BJ (cell line): ENCODE data around the gene SORCS2. TPM values are rescaled to one million over a fixed set of nuclear protein-coding genes. Genes with fewer than 3 reads are reported as not detected.

ENCODE experiments used
- CTCF ChIA-PET: fragments of 350-600 bp; formaldehyde crosslinking; extraction: SDS; loops from one replicate; lab custom pipeline; 2021; ENCODE audit warnings: antibody characterized with exemption, inconsistent platforms; lab: Yijun Ruan, JAX
- POLR2A ChIA-PET: fragments of 300-600 bp; sonication (Branson Sonifier 250); formaldehyde crosslinking; extraction: SDS; loops from one replicate; lab custom pipeline; 2021; ENCODE audit warnings: antibody characterized with exemption; lab: Charles Lee
- DNase-seq: peaks from one replicate; pipeline ENCODE4 v3.0.0-alpha.2; 2011; ENCODE audit warnings: low read depth
- H3K27me3 ChIP-seq: 2 replicates; pipeline ENCODE4 v1.6.0; 2011; ENCODE audit warnings: low read length; ENCODE audit not compliant: control insufficient read depth, insufficient read depth
- H3K36me3 ChIP-seq: 2 replicates; pipeline ENCODE4 v1.5.1; 2011; ENCODE audit warnings: low read length; ENCODE audit not compliant: control insufficient read depth, insufficient read depth
- H3K4me3 ChIP-seq: 2 replicates; pipeline ENCODE4 v1.5.1; 2011; ENCODE audit warnings: low read depth, mild to moderate bottlenecking, control low read depth, low read length
- polyA plus RNA-seq: library from polyadenylated mRNA; depleted of rRNA; stranded (reverse); fragments of >200 nt; gene quantifications from 2 replicates; pipeline ENCODE4 v1.2.3, GENCODE V29; 2011
- TF ChIP-seq, protein P1 (sequence below): IDR thresholded peaks from 2 replicates; pipeline ENCODE4 v1.5.1; 2011; ENCODE audit warnings: low read depth, mild to moderate bottlenecking, control low read depth, inconsistent platforms, low read length, moderate library complexity; ENCODE audit not compliant: insufficient read depth

SORCS2 gene
- polyA plus RNA-seq, 1 experiment: 0.63 TPM

DNA sequence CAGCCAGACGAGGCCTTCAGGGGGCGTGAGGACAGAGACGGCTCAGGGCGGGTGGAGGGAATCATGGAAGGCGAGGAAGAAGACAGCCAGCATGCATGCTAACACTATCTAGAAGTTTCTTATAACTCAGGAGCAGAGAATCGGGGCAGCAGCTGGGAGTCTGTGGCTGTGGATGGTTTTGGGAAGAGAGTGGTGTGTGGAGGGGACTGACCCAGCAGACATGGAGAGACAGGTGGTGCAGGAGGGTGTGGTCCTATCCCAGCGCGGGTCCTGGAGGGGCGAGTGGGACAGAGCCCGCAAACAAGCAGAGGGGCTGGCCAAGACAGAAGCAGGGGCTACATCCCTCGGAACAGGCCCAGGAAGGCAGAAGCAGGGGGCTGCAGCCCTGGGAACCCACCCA, 555.2 kb downstream of the SORCS2 start:
- ChIA-PET CTCF (interaction anchor here (1.5 kb wide), 1 partner anchor 14 kb away, joined by 3 read pairs; no protein-coding TSS in a partner anchor), POLR2A (no interaction called here)
- DNase-seq: no peak
- Histone ChIP-seq H3K36me3 (peaks cover 1% of the 10 kb centered on the region; the same call in 1 of the 2 replicates), H3K27me3 (no peaks in the 10 kb centered on the region), H3K4me3 (no peak overlapping the region)
- TF ChIP-seq, protein P1, sequence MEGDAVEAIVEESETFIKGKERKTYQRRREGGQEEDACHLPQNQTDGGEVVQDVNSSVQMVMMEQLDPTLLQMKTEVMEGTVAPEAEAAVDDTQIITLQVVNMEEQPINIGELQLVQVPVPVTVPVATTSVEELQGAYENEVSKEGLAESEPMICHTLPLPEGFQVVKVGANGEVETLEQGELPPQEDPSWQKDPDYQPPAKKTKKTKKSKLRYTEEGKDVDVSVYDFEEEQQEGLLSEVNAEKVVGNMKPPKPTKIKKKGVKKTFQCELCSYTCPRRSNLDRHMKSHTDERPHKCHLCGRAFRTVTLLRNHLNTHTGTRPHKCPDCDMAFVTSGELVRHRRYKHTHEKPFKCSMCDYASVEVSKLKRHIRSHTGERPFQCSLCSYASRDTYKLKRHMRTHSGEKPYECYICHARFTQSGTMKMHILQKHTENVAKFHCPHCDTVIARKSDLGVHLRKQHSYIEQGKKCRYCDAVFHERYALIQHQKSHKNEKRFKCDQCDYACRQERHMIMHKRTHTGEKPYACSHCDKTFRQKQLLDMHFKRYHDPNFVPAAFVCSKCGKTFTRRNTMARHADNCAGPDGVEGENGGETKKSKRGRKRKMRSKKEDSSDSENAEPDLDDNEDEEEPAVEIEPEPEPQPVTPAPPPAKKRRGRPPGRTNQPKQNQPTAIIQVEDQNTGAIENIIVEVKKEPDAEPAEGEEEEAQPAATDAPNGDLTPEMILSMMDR: no peak

DNA sequence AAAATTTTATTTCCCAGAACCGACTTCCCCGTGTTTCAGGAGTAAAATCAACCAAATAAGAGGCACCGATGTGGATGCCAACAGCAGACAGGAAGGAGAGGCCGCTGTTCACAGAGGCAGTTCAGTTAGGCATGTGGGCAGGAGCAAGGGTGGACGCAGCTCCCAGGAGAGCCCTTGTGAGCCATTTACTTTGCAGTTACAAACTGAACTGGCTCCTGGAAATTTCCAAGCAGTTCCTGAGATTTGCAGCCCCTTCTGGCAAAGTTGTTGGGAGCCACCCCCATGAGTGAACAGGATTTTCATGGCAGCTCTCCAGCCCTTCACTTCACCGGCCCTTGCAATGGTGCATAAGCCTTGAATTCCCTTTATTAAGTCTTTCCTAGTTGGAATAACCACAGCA, 558.2 kb downstream of the SORCS2 start:
- DNase-seq: no peak
- H3K36me3 ChIP-seq: peaks cover 4% of the 10 kb centered on the region
- no peak overlapping the region for H3K4me3 ChIP-seq
- TF ChIP-seq, protein P1: no peak
- H3K27me3 ChIP-seq: no peaks in the 10 kb centered on the region
- ChIA-PET POLR2A (no interaction called here), CTCF (interaction anchor here (0.7 to 1.4 kb wide), 2 partner anchors 11 to 19 kb away, joined by 3 read pairs; no protein-coding TSS in a partner anchor)

DNA sequence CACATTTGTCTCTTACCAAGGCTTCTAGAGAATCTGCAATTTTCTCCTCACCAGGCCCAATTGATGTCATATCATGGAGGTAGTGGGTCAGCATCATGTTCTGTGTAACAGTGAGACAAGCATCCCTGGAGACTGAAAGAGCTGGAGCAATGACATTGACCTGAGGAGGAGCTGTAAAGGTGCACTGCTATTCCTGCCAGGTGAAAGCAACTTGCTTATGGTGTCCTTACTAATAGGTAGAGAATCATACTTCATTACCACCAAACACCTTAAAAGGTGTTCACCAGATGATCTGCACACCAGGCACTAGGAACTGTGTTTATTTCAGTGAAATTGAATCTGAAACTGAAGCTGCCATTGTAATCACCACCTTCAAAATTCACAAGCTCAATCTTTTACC, 558.6 kb downstream of the SORCS2 start:
- Histone ChIP-seq H3K36me3 (peaks cover 4% of the 10 kb centered on the region), H3K27me3 (no peaks in the 10 kb centered on the region), H3K4me3 (no peak overlapping the region)
- DNase-seq: no peak
- TF ChIP-seq, protein P1: no peak
- ChIA-PET CTCF (interaction anchor here (0.7 to 1.4 kb wide), 2 partner anchors 10 to 20 kb away, joined by 3 read pairs; no protein-coding TSS in a partner anchor), POLR2A (no interaction called here)

DNA sequence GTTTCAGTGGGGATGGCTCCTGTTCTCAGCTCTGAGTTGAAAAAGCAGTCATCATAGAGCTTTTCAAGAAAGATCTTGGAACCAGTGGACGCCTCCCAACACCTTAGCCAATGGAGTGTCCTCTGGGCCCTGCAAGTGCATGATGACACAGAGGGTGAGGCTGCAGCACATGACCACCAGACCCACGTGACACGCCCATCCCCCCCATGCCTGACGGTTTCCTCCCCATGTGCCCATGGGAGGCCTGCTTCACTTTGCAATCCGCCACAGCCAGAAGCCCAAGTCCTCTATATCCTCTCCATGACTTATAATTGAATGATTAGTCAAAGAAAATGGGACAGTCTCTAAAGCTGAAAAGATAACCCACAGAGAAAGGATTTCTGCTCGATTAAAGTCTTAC, 560.3 kb downstream of the SORCS2 start:
- peaks cover 8% of the 10 kb centered on the region for H3K36me3 ChIP-seq
- TF ChIP-seq, protein P1: no peak
- no peak for DNase-seq
- no peaks in the 10 kb centered on the region for H3K27me3 ChIP-seq
- POLR2A ChIA-PET: no interaction called here
- CTCF ChIA-PET: interaction anchor here (0.9 to 2.2 kb wide), 2 partner anchors 8 to 9 kb away, joined by 3 to 8 read pairs; no protein-coding TSS in a partner anchor
- no peak overlapping the region for H3K4me3 ChIP-seq

DNA sequence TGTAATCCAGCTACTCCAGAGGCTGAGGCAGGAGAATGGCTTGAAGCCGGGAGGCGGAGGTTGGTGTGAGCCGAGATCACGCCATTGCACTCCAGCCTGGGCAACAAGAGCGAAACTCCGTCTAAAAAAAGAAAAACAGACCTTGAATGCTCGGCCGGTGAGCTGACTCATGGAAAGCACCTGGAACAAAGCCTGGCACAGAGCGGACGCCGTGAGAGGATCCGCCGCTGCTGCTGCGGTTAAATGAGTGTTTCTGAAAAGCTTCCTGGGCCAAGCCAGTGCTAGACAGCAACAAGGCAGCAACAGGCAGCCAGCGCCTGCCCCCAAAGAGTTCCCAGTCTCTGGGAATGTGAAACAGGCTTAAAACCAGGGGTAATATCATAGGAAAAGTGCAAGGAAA, 560.9 kb downstream of the SORCS2 start:
- Histone ChIP-seq H3K27me3 (no peaks in the 10 kb centered on the region), H3K4me3 (no peak overlapping the region), H3K36me3 (peaks cover 8% of the 10 kb centered on the region)
- DNase-seq: no peak
- TF ChIP-seq, protein P1: no peak
- ChIA-PET CTCF (interaction anchor here (2.2 kb wide), 1 partner anchor 8 kb away, joined by 8 read pairs; no protein-coding TSS in a partner anchor), POLR2A (no interaction called here)
